GM19468 (cell line): Measurements from ENCODE around the gene GPR18.

Experiments
- ATAC-seq: cut with Tn5 transposase; IDR thresholded peaks from one replicate; pipeline ENCODE4 v1.9.1; 2021; ENCODE audit warnings: mild to moderate bottlenecking, moderate library complexity, moderate number of reproducible peaks; ENCODE audit not compliant: unreplicated experiment; ENCODE audit errors: extremely low read depth

GPR18 gene

GRCh38 chr13:99293178-99293577, 35.0 kb upstream of the GPR18 start:
- ATAC-seq, result no peak

- no peak for ATAC-seq
These were observed 32.7 kb upstream of the GPR18 start for GRCh38 chr13:99290894-99291293.

GRCh38 chr13:99289674-99290337, 31.6 kb upstream of the GPR18 start:
- no peak for ATAC-seq

- ATAC-seq, result no peak
These were observed 31.1 kb upstream of the GPR18 start for GRCh38 chr13:99289271-99289670.

- ATAC-seq, result peak; percentile 90
These were observed 29.9 kb upstream of the GPR18 start for GRCh38 chr13:99288089-99288488.

- no peak for ATAC-seq
These were observed 29.4 kb upstream of the GPR18 start for GRCh38 chr13:99287551-99287950.

GRCh38 chr13:99285432-99286182, 27.4 kb upstream of the GPR18 start:
- no peak for ATAC-seq

- peak; percentile 44 for ATAC-seq
These were observed 24.4 kb upstream of the GPR18 start for GRCh38 chr13:99282264-99283231.

GRCh38 chr13:99281811-99282263, 23.7 kb upstream of the GPR18 start:
- peak; percentile 71 for ATAC-seq

- no peak for ATAC-seq
These were observed 22.0 kb upstream of the GPR18 start for GRCh38 chr13:99280166-99280565.

- ATAC-seq, result no peak
These were observed 21.5 kb upstream of the GPR18 start for GRCh38 chr13:99279637-99280036.

GRCh38 chr13:99278843-99279242, 20.7 kb upstream of the GPR18 start:
- ATAC-seq, result no peak

GRCh38 chr13:99278200-99278599, 20.0 kb upstream of the GPR18 start:
- ATAC-seq, result no peak

GRCh38 chr13:99277629-99278028, 19.4 kb upstream of the GPR18 start:
- ATAC-seq, result no peak

GRCh38 chr13:99276706-99277105, 18.5 kb upstream of the GPR18 start:
- ATAC-seq, result no peak

- ATAC-seq, result no peak
These were observed 16.9 kb upstream of the GPR18 start for GRCh38 chr13:99275093-99275469.

- no peak for ATAC-seq
These were observed 14.9 kb upstream of the GPR18 start for GRCh38 chr13:99273128-99273527.

GRCh38 chr13:99272481-99272880, 14.3 kb upstream of the GPR18 start:
- ATAC-seq, result no peak

- ATAC-seq, result no peak
These were observed 13.1 kb upstream of the GPR18 start for GRCh38 chr13:99271249-99271648.

GRCh38 chr13:99270518-99270917, 12.3 kb upstream of the GPR18 start:
- no peak for ATAC-seq
